Central memory CD8-positive, alpha-beta T cell (primary cell): ENCODE results near the gene CACNA2D1.
"Not testable (repeated sequence)": the region's sequence is repeated elsewhere in the genome, so short reads cannot be mapped to it uniquely, and the experiment has no call there.

ENCODE experiments used
- ATAC-seq: fragments of 150-1000 bp; cut with Tn5 transposase; replicated peaks from 2 replicates; pipeline ENCODE4 v1.10.0; 2022; ENCODE audit warnings: mild to moderate bottlenecking, moderate FRiP score, moderate number of reproducible peaks; ENCODE audit not compliant: poor library complexity, severe bottlenecking; ENCODE audit errors: extremely low read depth
- DNase-seq, 2 donors: peaks; one replicate each; pipeline ENCODE4 v3.0.0; 2021; ENCODE audit warnings: low spot score in 2 of 2
- H3K27ac Mint-ChIP-seq: one replicate; pipeline ENCODE4 v1.8.0; 2022; ENCODE audit warnings: low read depth, mild to moderate bottlenecking, moderate library complexity, mixed read lengths
- H3K27me3 Mint-ChIP-seq: one replicate; pipeline ENCODE4 v1.8.0; 2022; ENCODE audit warnings: mixed read lengths
- H3K36me3 Mint-ChIP-seq: one replicate; pipeline ENCODE4 v1.8.0; 2022; ENCODE audit warnings: mild to moderate bottlenecking, moderate library complexity, mixed read lengths; ENCODE audit not compliant: insufficient read depth
- H3K4me1 Mint-ChIP-seq: one replicate; pipeline ENCODE4 v1.8.0; 2022; ENCODE audit warnings: mixed read lengths
- H3K4me3 Mint-ChIP-seq: one replicate; pipeline ENCODE4 v1.8.0; 2022; ENCODE audit warnings: mild to moderate bottlenecking, moderate library complexity, mixed read lengths
- H3K9me3 Mint-ChIP-seq: one replicate; pipeline ENCODE4 v1.8.0; 2022; ENCODE audit warnings: mixed read lengths

The CACNA2D1 gene

DNA sequence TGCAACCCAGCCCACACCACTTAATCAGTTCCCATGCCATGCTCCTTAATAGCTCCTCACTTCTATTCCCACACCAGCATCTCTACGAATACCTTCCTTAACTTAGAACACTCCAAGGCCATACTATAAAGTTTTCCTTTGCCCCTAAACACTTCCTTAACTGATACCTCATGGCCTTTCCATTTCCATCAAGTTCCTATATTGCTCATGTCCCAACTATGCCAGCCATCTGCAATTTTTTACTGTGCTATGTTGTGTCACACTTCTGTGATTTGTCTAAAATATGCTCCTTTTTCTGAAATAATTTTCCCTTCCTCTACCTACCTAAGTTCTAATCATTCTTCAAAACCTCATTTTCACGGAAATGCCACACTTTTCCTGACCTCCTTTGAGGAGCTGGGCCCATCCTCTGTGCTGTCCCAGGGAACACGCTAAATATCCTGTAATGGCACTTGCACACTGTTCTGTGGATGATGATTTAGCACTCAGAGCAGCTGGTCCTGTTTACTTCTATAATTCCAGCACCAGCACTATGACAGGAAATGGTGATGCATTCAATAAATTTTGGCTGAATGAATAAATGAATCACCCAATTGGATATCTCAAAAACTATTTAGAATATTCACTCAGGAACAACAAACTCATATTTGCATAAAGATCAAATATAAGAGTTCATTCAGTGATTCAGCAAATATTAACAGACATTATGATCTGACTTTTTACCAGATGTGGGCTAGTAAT, 407.3 kb downstream of the CACNA2D1 start:
- Mint-ChIP-seq H3K36me3 (no peaks in the 10 kb centered on the region), H3K27me3 (no peaks in the 10 kb centered on the region), H3K9me3 (peaks cover 17% of the 10 kb centered on the region), H3K27ac (no peak overlapping the region), H3K4me1 (no peaks in the 10 kb centered on the region), H3K4me3 (no peak overlapping the region)
- no peak for ATAC-seq
- DNase-seq: no peak

DNA sequence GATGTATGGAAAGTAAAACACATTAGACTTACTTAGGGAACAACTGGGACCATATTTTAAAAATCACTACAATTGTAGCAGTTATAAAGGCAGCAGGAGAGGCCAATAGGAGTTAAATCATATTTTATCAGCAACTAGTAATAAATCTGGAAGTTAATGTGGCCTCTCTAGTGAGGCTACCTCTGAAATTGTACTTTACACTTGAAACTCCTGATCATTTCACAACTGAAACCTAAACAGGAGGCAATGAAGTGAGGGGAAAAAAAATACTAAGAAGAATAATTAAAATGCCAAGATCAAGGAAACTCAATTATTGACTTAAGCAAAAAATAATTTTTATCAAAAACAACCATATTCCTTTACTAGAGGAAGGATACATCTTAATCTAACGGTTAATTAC, 408.1 kb downstream of the CACNA2D1 start:
- Mint-ChIP-seq H3K36me3 (no peaks in the 10 kb centered on the region), H3K27me3 (no peaks in the 10 kb centered on the region), H3K4me3 (no peak overlapping the region), H3K27ac (no peak overlapping the region), H3K9me3 (peaks cover 15% of the 10 kb centered on the region), H3K4me1 (no peaks in the 10 kb centered on the region)
- DNase-seq: no peak
- ATAC-seq: no peak

DNA sequence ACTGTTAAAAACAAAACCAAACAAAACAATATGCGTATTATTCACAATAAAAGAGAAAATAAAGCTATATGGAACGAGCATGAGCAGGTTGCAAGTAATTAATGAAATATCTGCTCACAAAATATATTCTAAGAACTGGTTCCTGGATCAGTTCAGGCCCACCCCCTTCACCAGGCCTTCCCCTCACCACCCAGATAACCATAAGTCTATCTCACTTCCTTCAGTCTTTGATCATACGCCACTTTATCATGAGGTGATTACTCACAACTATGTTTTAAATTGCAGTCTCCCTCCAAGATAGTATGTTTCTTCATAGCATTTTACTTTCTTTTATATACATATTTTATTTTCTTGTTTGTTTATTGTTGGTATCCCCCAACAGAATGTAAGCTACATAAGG, 410.7 kb downstream of the CACNA2D1 start:
- ATAC-seq (no peak), DNase-seq (no peak)
- no peak overlapping the region for H3K27ac Mint-ChIP-seq
- H3K9me3 Mint-ChIP-seq: peaks cover 12% of the 10 kb centered on the region
- H3K4me3 Mint-ChIP-seq: no peak overlapping the region
- H3K4me1 Mint-ChIP-seq: no peaks in the 10 kb centered on the region
- no peaks in the 10 kb centered on the region for H3K27me3 Mint-ChIP-seq
- H3K36me3 Mint-ChIP-seq: no peaks in the 10 kb centered on the region

DNA sequence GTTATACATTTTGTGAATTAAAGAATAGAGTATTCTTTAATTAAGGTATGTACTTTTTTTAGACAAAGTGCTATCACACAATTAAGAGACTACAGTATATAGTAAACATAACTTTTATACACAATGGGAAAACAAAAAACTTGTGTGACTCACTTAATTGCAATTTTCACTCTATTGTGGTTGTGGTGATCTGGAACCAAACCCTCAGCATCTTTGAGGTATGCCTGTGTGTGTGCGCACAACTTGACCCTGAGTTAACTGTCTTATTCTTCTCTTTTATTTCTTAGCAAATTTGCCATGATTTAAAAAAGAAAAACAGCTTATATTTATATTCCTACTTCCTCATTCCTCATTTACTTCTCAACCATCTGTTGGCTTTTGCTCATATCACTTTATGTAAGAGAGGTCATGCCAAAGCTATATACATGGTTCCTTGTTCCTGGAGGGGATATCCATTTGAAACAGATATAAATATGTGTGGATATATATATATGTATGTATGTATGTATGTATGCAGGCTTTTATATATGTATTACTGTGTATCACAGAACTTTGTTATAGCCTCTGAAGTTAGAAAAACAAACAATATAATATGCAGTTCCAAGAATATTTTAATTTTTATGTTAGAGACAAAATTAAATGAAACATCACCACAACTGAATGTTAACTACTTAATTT, 414.2 kb downstream of the CACNA2D1 start:
- peaks cover 2% of the 10 kb centered on the region for H3K36me3 Mint-ChIP-seq
- H3K9me3 Mint-ChIP-seq: peaks cover 26% of the 10 kb centered on the region
- no peaks in the 10 kb centered on the region for H3K4me1 Mint-ChIP-seq
- H3K27ac Mint-ChIP-seq: no peak overlapping the region
- H3K4me3 Mint-ChIP-seq: no peak overlapping the region
- no peak for ATAC-seq
- no peaks in the 10 kb centered on the region for H3K27me3 Mint-ChIP-seq
- DNase-seq: no peak

DNA sequence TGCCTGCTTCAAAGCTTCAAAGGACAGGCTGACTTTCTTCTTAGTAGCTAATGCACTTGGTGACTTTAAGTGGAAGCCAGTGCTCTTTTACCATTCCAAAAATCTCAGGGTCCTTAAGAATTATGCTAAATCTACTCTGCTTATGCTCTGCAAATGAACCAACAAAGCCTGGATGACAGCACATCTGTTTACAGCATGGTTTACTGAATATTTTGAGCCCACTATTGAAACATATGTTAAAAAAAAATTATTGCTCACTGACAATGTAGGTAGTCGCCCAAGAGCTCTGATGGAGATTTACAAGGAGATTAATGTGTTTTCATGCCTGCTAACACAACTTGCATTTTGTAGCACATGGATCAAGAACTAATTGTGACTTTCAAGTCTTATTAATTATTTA, 415.5 kb downstream of the CACNA2D1 start:
- Mint-ChIP-seq H3K9me3 (peaks cover 20% of the 10 kb centered on the region), H3K36me3 (peaks cover 2% of the 10 kb centered on the region), H3K4me3 (no peak overlapping the region), H3K4me1 (no peaks in the 10 kb centered on the region), H3K27me3 (no peaks in the 10 kb centered on the region), H3K27ac (no peak overlapping the region)
- ATAC-seq (no peak), DNase-seq (no peak)

DNA sequence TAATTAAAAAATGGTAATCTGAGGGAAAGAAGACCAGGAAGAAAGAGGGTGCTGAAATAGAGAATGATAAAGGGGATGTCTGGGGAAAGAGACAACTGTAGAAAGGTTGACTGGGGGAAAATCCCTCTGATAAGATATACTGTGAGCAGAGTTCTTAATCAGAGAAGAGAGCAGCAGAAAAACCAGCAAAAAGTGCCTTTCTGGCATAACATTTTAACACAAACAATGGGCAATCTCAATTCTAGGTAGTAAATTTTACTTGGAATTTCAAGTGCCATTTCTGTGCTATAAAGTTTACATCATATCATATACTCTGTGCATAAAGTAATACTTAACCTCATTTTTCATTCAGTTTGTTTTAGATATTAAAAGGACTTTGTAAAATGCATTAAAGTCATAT, 421.9 kb downstream of the CACNA2D1 start:
- H3K27ac Mint-ChIP-seq: no peak overlapping the region
- ATAC-seq (no peak), DNase-seq (no peak)
- no peaks in the 10 kb centered on the region for H3K4me1 Mint-ChIP-seq
- H3K27me3 Mint-ChIP-seq: no peaks in the 10 kb centered on the region
- peaks cover under 1% of the 10 kb centered on the region for H3K36me3 Mint-ChIP-seq
- H3K4me3 Mint-ChIP-seq: no peak overlapping the region
- H3K9me3 Mint-ChIP-seq: peaks cover 10% of the 10 kb centered on the region

DNA sequence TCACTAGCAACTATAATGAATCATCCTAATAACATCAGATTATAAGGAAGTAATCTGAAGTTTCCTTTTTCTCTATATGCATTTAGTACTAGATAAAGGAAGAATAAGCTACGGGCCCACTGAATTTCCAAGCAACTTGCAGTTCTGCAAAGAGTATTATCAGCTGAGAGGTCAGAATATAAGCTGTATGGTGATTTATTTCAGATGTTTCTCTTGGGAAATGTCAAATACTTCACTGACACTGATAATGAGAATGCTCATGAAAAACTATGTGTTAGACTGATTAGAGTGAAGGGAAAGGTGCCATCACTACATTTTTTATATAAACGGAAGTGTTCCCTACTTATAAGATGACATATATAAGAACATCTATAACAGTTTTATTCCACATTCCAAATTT, 422.5 kb downstream of the CACNA2D1 start:
- DNase-seq (no peak), ATAC-seq (no peak)
- Mint-ChIP-seq H3K4me1 (no peaks in the 10 kb centered on the region), H3K27ac (no peak overlapping the region), H3K9me3 (peaks cover 8% of the 10 kb centered on the region), H3K4me3 (no peak overlapping the region), H3K36me3 (no peaks in the 10 kb centered on the region), H3K27me3 (no peaks in the 10 kb centered on the region)

DNA sequence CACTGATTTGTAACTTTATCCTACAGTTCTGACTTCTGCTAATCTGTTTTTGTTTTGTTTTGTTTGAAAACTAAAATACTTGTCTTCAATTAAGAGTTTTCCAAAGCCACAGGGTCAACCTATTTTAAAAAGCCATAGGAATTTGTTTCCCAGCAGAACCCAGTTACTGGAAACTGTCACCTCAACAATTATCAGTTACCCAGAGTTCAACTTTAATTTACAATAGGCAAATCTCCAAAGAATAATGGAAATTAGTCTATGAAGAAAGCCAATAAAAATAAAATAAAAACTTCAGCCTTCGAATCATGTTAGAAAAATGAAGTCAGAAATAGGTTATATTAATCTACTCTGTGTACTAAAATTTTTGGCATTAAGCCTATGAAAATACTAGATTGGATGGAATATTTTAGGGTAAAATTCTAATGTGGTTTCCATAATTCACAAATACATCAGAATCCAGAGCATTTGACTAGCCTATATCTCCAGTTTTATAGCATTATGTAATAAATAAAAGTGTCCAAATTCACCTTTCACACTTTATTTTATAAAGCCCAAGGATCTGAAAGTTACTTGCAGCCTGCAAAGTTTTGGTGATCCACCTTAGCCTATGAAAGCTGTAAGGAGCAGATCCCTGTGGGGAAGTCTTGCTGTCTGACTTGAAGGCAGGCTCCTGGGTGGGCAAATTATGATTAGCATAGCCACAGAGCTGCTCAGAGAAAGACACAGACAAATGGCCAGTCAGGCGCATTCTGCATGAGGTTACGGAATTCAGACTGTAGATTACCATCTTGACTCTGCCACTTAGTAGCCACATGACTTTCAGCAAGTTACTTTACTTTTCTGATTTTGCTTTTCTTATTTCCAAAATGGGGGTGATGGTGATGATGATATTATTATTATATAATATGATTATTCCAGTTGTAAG, 423.8 kb downstream of the CACNA2D1 start:
- DNase-seq: no peak
- no peaks in the 10 kb centered on the region for H3K27me3 Mint-ChIP-seq
- no peak overlapping the region for H3K4me3 Mint-ChIP-seq
- no peaks in the 10 kb centered on the region for H3K4me1 Mint-ChIP-seq
- no peaks in the 10 kb centered on the region for H3K9me3 Mint-ChIP-seq
- no peak for ATAC-seq
- no peaks in the 10 kb centered on the region for H3K36me3 Mint-ChIP-seq
- no peak overlapping the region for H3K27ac Mint-ChIP-seq

DNA sequence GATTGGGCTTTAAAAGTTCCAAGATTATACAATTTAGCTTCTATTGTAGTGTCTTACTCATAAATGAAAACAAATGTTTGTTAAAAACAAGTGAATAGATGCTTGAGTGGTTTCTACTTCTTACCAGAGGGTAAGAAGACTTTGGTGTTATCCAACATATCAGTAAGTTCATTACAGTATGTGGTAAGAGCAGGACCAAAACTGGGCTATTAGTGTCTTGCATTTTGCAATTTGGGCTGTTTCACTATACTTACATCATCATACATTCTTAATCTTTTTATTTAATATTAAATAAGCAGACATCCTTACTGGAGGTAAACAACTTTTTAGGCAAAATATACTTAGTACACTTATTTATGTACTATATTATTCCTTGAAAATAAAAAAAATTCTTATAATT, 425.4 kb downstream of the CACNA2D1 start:
- Mint-ChIP-seq H3K27me3 (no peaks in the 10 kb centered on the region), H3K9me3 (no peaks in the 10 kb centered on the region), H3K4me3 (no peak overlapping the region), H3K4me1 (no peaks in the 10 kb centered on the region), H3K36me3 (no peaks in the 10 kb centered on the region), H3K27ac (no peak overlapping the region)
- DNase-seq: no peak
- ATAC-seq: no peak

DNA sequence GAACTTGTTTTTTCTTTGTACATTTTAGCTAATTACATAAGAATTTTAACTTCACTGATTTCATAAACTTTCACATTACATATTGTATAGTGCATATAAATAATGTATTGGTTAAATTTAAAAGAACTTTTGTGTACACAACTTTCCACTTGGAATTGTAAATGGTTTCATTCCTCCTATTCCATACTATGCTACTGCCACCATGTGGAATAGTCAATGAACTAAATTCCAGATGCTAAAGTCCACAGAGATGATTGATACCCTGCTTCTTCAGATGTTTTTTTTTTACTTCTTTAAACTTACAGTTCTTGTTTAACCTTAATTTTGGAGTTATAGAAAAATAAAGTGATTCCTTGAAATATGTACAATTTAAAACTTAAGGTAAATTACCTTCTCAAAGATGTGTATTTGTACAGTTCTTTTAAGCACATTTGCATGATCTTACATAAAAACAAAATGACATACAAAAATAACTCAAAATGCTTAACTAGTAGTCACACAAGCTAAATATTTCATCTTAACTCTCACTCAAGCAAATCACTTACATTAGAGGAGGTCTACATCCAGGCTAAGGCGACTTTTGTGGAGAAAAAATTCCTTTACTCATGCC, 426.1 kb downstream of the CACNA2D1 start:
- DNase-seq (no peak), ATAC-seq (no peak)
- Mint-ChIP-seq H3K27ac (no peak overlapping the region), H3K36me3 (no peaks in the 10 kb centered on the region), H3K27me3 (no peaks in the 10 kb centered on the region), H3K4me3 (no peak overlapping the region), H3K9me3 (peaks cover 2% of the 10 kb centered on the region), H3K4me1 (no peaks in the 10 kb centered on the region)

DNA sequence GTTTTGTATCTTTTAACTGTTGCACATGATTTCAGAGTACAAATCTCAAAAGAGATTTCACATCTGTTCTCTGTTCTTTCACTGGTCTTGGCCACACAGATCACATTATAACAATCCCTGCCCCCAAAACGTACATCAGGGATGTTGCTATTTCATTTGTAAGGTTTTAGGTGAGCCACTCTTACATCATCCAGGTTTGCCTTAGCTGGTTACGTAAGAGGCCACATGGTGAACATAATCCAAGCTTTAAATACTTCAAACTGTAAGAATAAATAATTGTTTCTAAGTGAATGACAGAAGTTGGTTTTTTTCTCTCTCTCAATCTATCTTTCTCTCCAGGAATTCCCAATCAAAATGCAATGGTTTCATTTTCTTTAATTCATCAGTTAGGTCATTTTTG, 427.8 kb downstream of the CACNA2D1 start:
- no peak for DNase-seq
- H3K27ac Mint-ChIP-seq: no peak overlapping the region
- H3K9me3 Mint-ChIP-seq: peaks cover 5% of the 10 kb centered on the region
- H3K36me3 Mint-ChIP-seq: no peaks in the 10 kb centered on the region
- no peaks in the 10 kb centered on the region for H3K27me3 Mint-ChIP-seq
- no peak for ATAC-seq
- H3K4me1 Mint-ChIP-seq: no peaks in the 10 kb centered on the region
- no peak overlapping the region for H3K4me3 Mint-ChIP-seq

DNA sequence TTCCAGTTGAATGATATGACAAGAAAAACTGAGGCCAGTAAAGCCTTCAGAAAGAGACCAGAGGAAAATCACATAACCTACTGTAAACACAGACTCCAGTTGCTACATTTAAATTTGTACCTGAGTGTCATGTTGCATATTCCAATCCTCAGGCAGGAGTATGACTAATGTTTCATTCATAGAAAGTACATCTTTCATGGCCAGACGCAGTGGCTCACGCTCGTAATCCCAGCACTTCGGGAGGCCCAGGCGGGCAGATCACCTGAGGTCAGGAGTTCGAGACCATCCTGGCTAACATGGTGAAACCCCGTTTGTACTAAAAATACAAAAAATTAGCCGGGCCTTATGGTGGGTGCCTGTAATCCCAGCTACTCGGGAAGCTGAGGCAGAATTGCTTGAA, 429.0 kb downstream of the CACNA2D1 start:
- not testable (repeated sequence) for H3K4me1 Mint-ChIP-seq, H3K27ac Mint-ChIP-seq, H3K4me3 Mint-ChIP-seq, ATAC-seq, H3K9me3 Mint-ChIP-seq, DNase-seq, H3K27me3 Mint-ChIP-seq, H3K36me3 Mint-ChIP-seq
